Karpas-422 (cell line): ENCODE measurements around the gene ATG16L2. TPM values are rescaled to one million over a fixed set of nuclear protein-coding genes. Genes with fewer than 3 reads are reported as not detected.
"Not testable (repeated sequence)": the region's sequence is repeated elsewhere in the genome, so short reads cannot be mapped to it uniquely, and the experiment has no call there.

Experiments
- DNase-seq: peaks from one replicate; pipeline ENCODE4 v3.0.0-alpha.2; 2015
- H2AFZ ChIP-seq: fragments of 200-600 bp; sonication (generic); 2 replicates; pipeline ENCODE4 v1.6.1; 2014; ENCODE audit warnings: antibody characterized with exemption, low read length, mixed read lengths
- H3K27ac ChIP-seq: fragments of 200-600 bp; sonication (generic); 2 replicates; pipeline ENCODE4 v1.5.1; 2014; ENCODE audit warnings: mild to moderate bottlenecking, low read length, moderate library complexity
- H3K27me3 ChIP-seq: fragments of 200-600 bp; sonication (generic); 2 replicates; pipeline ENCODE4 v1.6.1; 2014; ENCODE audit warnings: low read length, mixed read lengths
- H3K36me3 ChIP-seq: fragments of 200-600 bp; sonication (generic); 2 replicates; pipeline ENCODE4 v1.6.1; 2014; ENCODE audit warnings: low read length, mixed read lengths; ENCODE audit not compliant: insufficient read depth
- H3K4me1 ChIP-seq: fragments of 200-600 bp; sonication (generic); 2 replicates; pipeline ENCODE4 v1.6.1; 2014; ENCODE audit warnings: mild to moderate bottlenecking, low read length, mixed read lengths
- H3K4me2 ChIP-seq: fragments of 200-600 bp; sonication (generic); 2 replicates; pipeline ENCODE4 v1.6.1; 2014; ENCODE audit warnings: low read length, low read depth, mild to moderate bottlenecking; ENCODE audit not compliant: poor library complexity, severe bottlenecking
- H3K4me3 ChIP-seq: fragments of 200-600 bp; sonication (generic); 2 replicates; pipeline ENCODE4 v1.5.1; 2014; ENCODE audit warnings: mild to moderate bottlenecking, antibody characterized with exemption, low read length, mixed read lengths
- H3K79me2 ChIP-seq: fragments of 200-600 bp; sonication (generic); 2 replicates; pipeline ENCODE4 v1.6.1; 2014; ENCODE audit warnings: mild to moderate bottlenecking, low read length, mixed read lengths
- H3K9ac ChIP-seq: fragments of 200-600 bp; sonication (generic); 2 replicates; pipeline ENCODE4 v1.6.0; 2014; ENCODE audit warnings: low read length
- H3K9me2 ChIP-seq: fragments of 200-600 bp; sonication (generic), shearing (Covaris generic); replicated peaks from 2 replicates; pipeline ENCODE4 v1.6.0; 2014; ENCODE audit warnings: mild to moderate bottlenecking, low read length, moderate library complexity; ENCODE audit not compliant: insufficient read depth
- H3K9me3 ChIP-seq: fragments of 300-700, 200-600 bp; sonication (generic); 2 replicates; pipeline ENCODE4 v1.6.1; 2014; ENCODE audit warnings: low read length, mixed read lengths
- H4K20me1 ChIP-seq: fragments of 200-600 bp; sonication (generic); 2 replicates; pipeline ENCODE4 v1.6.1; 2014; ENCODE audit warnings: mild to moderate bottlenecking, antibody characterized with exemption, low read length, low read depth; ENCODE audit not compliant: insufficient read depth
- total RNA-seq: library from RNA; depleted of rRNA; stranded (reverse); fragments of >200 nt; shearing (Covaris generic); gene quantifications from 2 replicates; pipeline ENCODE4 v1.2.3, GENCODE V29; 2014; ENCODE audit warnings: low replicate concordance

Gene ATG16L2
- total RNA-seq, 1 experiment from 2014 or later, result 14.8 TPM

- Histone ChIP-seq H3K27me3 (no peaks in the 10 kb centered on the region), H3K9ac (peak overlapping the region; percentile 13; the same call in 1 of the 2 replicates), H3K79me2 (no peaks in the 10 kb centered on the region), H2AFZ (no peak overlapping the region), H3K27ac (peak overlapping the region; percentile 67), H3K4me1 (peaks cover 28% of the 10 kb centered on the region), H3K9me3 (no peaks in the 10 kb centered on the region), H4K20me1 (no peaks in the 10 kb centered on the region), H3K4me2 (no peak overlapping the region), H3K9me2 (no peaks in the 10 kb centered on the region), H3K4me3 (no peak overlapping the region), H3K36me3 (no peaks in the 10 kb centered on the region)
- DNase-seq, result no peak
These were observed 9.8 kb downstream of the ATG16L2 start for GRCh38 chr11:72824020-72824419.

GRCh38 chr11:72824811-72825505 is 10.7 kb downstream of the ATG16L2 start:
- Histone ChIP-seq H3K9me3 (no peaks in the 10 kb centered on the region), H3K27me3 (no peaks in the 10 kb centered on the region), H3K9ac (no peak overlapping the region), H3K4me1 (peaks cover 28% of the 10 kb centered on the region), H3K9me2 (no peaks in the 10 kb centered on the region), H2AFZ (no peak overlapping the region), H3K36me3 (no peaks in the 10 kb centered on the region), H3K79me2 (no peaks in the 10 kb centered on the region), H4K20me1 (no peaks in the 10 kb centered on the region), H3K4me2 (no peak overlapping the region), H3K4me3 (no peak overlapping the region), H3K27ac (no peak overlapping the region)
- no peak for DNase-seq

GRCh38 chr11:72825661-72826060 is 11.4 kb downstream of the ATG16L2 start:
- DNase-seq, result no peak
- Histone ChIP-seq H3K36me3 (peaks cover 4% of the 10 kb centered on the region; the same call in 1 of the 2 replicates), H2AFZ (no peak overlapping the region), H4K20me1 (no peaks in the 10 kb centered on the region), H3K9me3 (no peaks in the 10 kb centered on the region), H3K27me3 (no peaks in the 10 kb centered on the region), H3K9me2 (no peaks in the 10 kb centered on the region), H3K4me3 (no peak overlapping the region), H3K9ac (no peak overlapping the region), H3K4me2 (no peak overlapping the region), H3K4me1 (peaks cover 28% of the 10 kb centered on the region), H3K27ac (no peak overlapping the region), H3K79me2 (no peaks in the 10 kb centered on the region)

GRCh38 chr11:72826191-72826941 is 12.2 kb downstream of the ATG16L2 start:
- H3K27ac ChIP-seq, result no peak overlapping the region
- H3K4me1 ChIP-seq, result peaks cover 28% of the 10 kb centered on the region
- no peaks in the 10 kb centered on the region for H3K9me2 ChIP-seq
- H3K79me2 ChIP-seq, result no peaks in the 10 kb centered on the region
- no peak overlapping the region for H3K4me2 ChIP-seq
- H3K9me3 ChIP-seq, result no peaks in the 10 kb centered on the region
- no peak for DNase-seq
- H3K4me3 ChIP-seq, result no peak overlapping the region
- H3K27me3 ChIP-seq, result no peaks in the 10 kb centered on the region
- no peak overlapping the region for H3K9ac ChIP-seq
- no peaks in the 10 kb centered on the region for H4K20me1 ChIP-seq
- peaks cover 7% of the 10 kb centered on the region; the same call in 1 of the 2 replicates for H3K36me3 ChIP-seq
- no peak overlapping the region for H2AFZ ChIP-seq

GRCh38 chr11:72826942-72827480 is 12.8 kb downstream of the ATG16L2 start:
- peaks cover 7% of the 10 kb centered on the region; the same call in 1 of the 2 replicates for H3K36me3 ChIP-seq
- H3K27me3 ChIP-seq, result no peaks in the 10 kb centered on the region
- no peak overlapping the region for H3K27ac ChIP-seq
- peaks cover 22% of the 10 kb centered on the region for H3K4me1 ChIP-seq
- no peaks in the 10 kb centered on the region for H3K9me2 ChIP-seq
- H3K4me2 ChIP-seq, result no peak overlapping the region
- no peaks in the 10 kb centered on the region for H3K79me2 ChIP-seq
- no peaks in the 10 kb centered on the region for H3K9me3 ChIP-seq
- no peak overlapping the region for H3K4me3 ChIP-seq
- H3K9ac ChIP-seq, result no peak overlapping the region
- no peak overlapping the region for H2AFZ ChIP-seq
- no peaks in the 10 kb centered on the region for H4K20me1 ChIP-seq
- no peak for DNase-seq

GRCh38 chr11:72827656-72828055 is 13.4 kb downstream of the ATG16L2 start:
- H3K36me3 ChIP-seq, H3K9ac ChIP-seq, H3K4me2 ChIP-seq, H3K27me3 ChIP-seq, H3K79me2 ChIP-seq, H4K20me1 ChIP-seq, H3K9me3 ChIP-seq, H3K27ac ChIP-seq, H3K9me2 ChIP-seq, DNase-seq, H3K4me3 ChIP-seq, H2AFZ ChIP-seq: not testable (repeated sequence)
- H3K4me1 ChIP-seq, result peaks cover 17% of the 10 kb centered on the region

- peaks cover 13% of the 10 kb centered on the region for H3K4me1 ChIP-seq
- H3K9ac ChIP-seq, result no peak overlapping the region
- no peaks in the 10 kb centered on the region for H3K9me3 ChIP-seq
- no peak overlapping the region for H3K4me2 ChIP-seq
- H2AFZ ChIP-seq, result no peak overlapping the region
- no peak for DNase-seq
- H3K27ac ChIP-seq, result no peak overlapping the region
- peaks cover 9% of the 10 kb centered on the region; the same call in 1 of the 2 replicates for H3K36me3 ChIP-seq
- H3K4me3 ChIP-seq, result no peak overlapping the region
- no peaks in the 10 kb centered on the region for H3K27me3 ChIP-seq
- no peaks in the 10 kb centered on the region for H3K79me2 ChIP-seq
- H3K9me2 ChIP-seq, result no peaks in the 10 kb centered on the region
- H4K20me1 ChIP-seq, result no peaks in the 10 kb centered on the region
These were observed 13.9 kb downstream of the ATG16L2 start for GRCh38 chr11:72828081-72828567.

- no peak overlapping the region for H3K4me2 ChIP-seq
- H3K9ac ChIP-seq, result no peak overlapping the region
These were observed 14.5 kb downstream of the ATG16L2 start for GRCh38 chr11:72828692-72829101.

More at GRCh38 chr11:72828692-72829101, 14.5 kb downstream of the ATG16L2 start:
- Histone ChIP-seq H3K4me1 (peaks cover 7% of the 10 kb centered on the region), H3K27ac (no peak overlapping the region), H4K20me1 (no peaks in the 10 kb centered on the region), H3K9me2 (no peaks in the 10 kb centered on the region), H3K79me2 (no peaks in the 10 kb centered on the region), H3K36me3 (peaks cover 12% of the 10 kb centered on the region; the same call in 1 of the 2 replicates), H3K9me3 (no peaks in the 10 kb centered on the region), H2AFZ (no peak overlapping the region), H3K27me3 (no peaks in the 10 kb centered on the region), H3K4me3 (no peak overlapping the region)
- no peak for DNase-seq
